A549 (cell line): ENCODE measurements around the gene AKAP5. TPM values are rescaled to one million over a fixed set of nuclear protein-coding genes. Genes with fewer than 3 reads are reported as not detected.

Source experiments
- ATAC-seq, 2 experiments: fragments of 200-7000 bp in 1 of 2; fragments of >200 bp in 1 of 2; cut with Nextera tagmentation in 1 of 2; cut with Tn5 transposase in 1 of 2; 3 replicates each; pipeline versions ENCODE4 v1.8.0 to v1.9.1; 2018 to 2020; ENCODE audit warnings: mild to moderate bottlenecking in 1 of 2, moderate library complexity in 1 of 2
- CTCF ChIA-PET: fragments of 300-600 bp; sonication (Branson Sonifier 250); formaldehyde crosslinking; extraction: SDS; loops from one replicate; lab custom pipeline; 2021; ENCODE audit warnings: antibody characterized with exemption, inconsistent platforms; lab: Yijun Ruan, JAX
- POLR2A ChIA-PET: fragments of 350-600 bp; formaldehyde crosslinking; extraction: SDS; loops from one replicate; lab custom pipeline; 2021; ENCODE audit warnings: antibody characterized with exemption, inconsistent platforms; lab: Yijun Ruan, JAX
- DNase-seq, 2 experiments: peaks; one replicate each; pipeline versions ENCODE4 v3.0.0 to v3.0.0-alpha.2; 2011 to 2016; ENCODE audit warnings: low read depth in 1 of 2, low spot score in 1 of 2
- FAIRE-seq: peaks from 2 replicates; lab custom pipeline; 2011; peaks lifted over from hg19 to GRCh38; lab: Jason Lieb, UNC
- H3K27ac ChIP-seq, 2 experiments: fragments of >200 bp; sonication (Bioruptor Twin); formaldehyde crosslinking; 3 replicates each; pipeline ENCODE4 v1.5.1; 2016 to 2017
- H3K4me1 ChIP-seq: fragments of >200 bp; sonication (Bioruptor Twin); formaldehyde crosslinking; 3 replicates; pipeline ENCODE4 v1.6.1; 2016
- H3K4me2 ChIP-seq: fragments of >200 bp; sonication (Bioruptor Twin); formaldehyde crosslinking; 3 replicates; pipeline ENCODE4 v1.6.1; 2016
- H3K4me3 ChIP-seq: fragments of >200 bp; sonication (Bioruptor Twin); formaldehyde crosslinking; 3 replicates; pipeline ENCODE4 v1.5.1; 2016
- H3K9me3 ChIP-seq: fragments of >200 bp; sonication (Bioruptor Twin); formaldehyde crosslinking; 3 replicates; pipeline ENCODE4 v1.6.1; 2016
- BCL3 ChIP-seq: fragments of >200 bp; sonication (Bioruptor Twin); formaldehyde crosslinking; IDR thresholded peaks from 3 replicates; pipeline ENCODE4 v1.6.1; 2016
- BHLHE40 ChIP-seq: IDR thresholded peaks from 2 replicates; pipeline ENCODE4 v1.6.1; 2012; ENCODE audit warnings: low read depth, low read length, inconsistent platforms
- E2F6 ChIP-seq: IDR thresholded peaks from 2 replicates; pipeline ENCODE4 v1.6.1; 2012; ENCODE audit warnings: low read depth, borderline replicate concordance
- EHF ChIP-seq: fragments of 250-450 bp; sonication (Bioruptor Pico); IDR thresholded peaks from 2 replicates; pipeline ENCODE4 v1.5.0; 2020; ENCODE audit warnings: mild to moderate bottlenecking
- EHMT2 ChIP-seq: fragments of 200-600 bp; sonication (generic); IDR thresholded peaks from 2 replicates; pipeline ENCODE4 v1.6.1; 2016; ENCODE audit warnings: antibody characterized with exemption, low read depth, mild to moderate bottlenecking, moderate library complexity
- ELK1 ChIP-seq: fragments of 150-350 bp; IDR thresholded peaks from 2 replicates; pipeline ENCODE4 v1.6.1; 2014; ENCODE audit warnings: low read depth, mild to moderate bottlenecking, low read length
- FOSB ChIP-seq: fragments of 250-450 bp; sonication (Bioruptor Pico); IDR thresholded peaks from 2 replicates; pipeline ENCODE4 v1.5.0; 2020; ENCODE audit warnings: mild to moderate bottlenecking, moderate library complexity
- GATA3 ChIP-seq: IDR thresholded peaks from 2 replicates; pipeline ENCODE4 v1.6.1; 2012; ENCODE audit warnings: borderline replicate concordance
- HOXA7 ChIP-seq: fragments of 250-450 bp; sonication (Bioruptor Pico); IDR thresholded peaks from 2 replicates; pipeline ENCODE4 v1.5.0; 2020; ENCODE audit warnings: mild to moderate bottlenecking, moderate library complexity
- HOXB5 ChIP-seq: fragments of 250-450 bp; sonication (Bioruptor Pico); IDR thresholded peaks from 2 replicates; pipeline ENCODE4 v1.5.0; 2020; ENCODE audit warnings: mild to moderate bottlenecking, moderate library complexity
- JUN ChIP-seq, 2 experiments: fragments of >200 bp; sonication (Bioruptor Twin); formaldehyde crosslinking; IDR thresholded peaks; 2 replicates in 1 of 2; 3 replicates in 1 of 2; pipeline ENCODE4 v1.6.1; 2016 to 2017
- JUNB ChIP-seq: fragments of >200 bp; sonication (Bioruptor Twin); formaldehyde crosslinking; IDR thresholded peaks from 2 replicates; pipeline ENCODE4 v1.6.1; 2016
- KDM1A ChIP-seq: fragments of 200-600 bp; sonication (generic); IDR thresholded peaks from 2 replicates; pipeline ENCODE4 v1.6.1; 2016; ENCODE audit warnings: low read depth, mild to moderate bottlenecking
- MAFK ChIP-seq: fragments of 450-650 bp; IDR thresholded peaks from 2 replicates; pipeline ENCODE4 v1.6.1; 2014; ENCODE audit not compliant: partially characterized antibody
- MAZ ChIP-seq: fragments of 150-350 bp; IDR thresholded peaks from 2 replicates; pipeline ENCODE4 v1.6.1; 2014; ENCODE audit warnings: antibody characterized with exemption, low read depth, low read length, borderline replicate concordance
- MYC ChIP-seq: IDR thresholded peaks from 2 replicates; pipeline ENCODE4 v1.6.1; 2012; ENCODE audit warnings: mild to moderate bottlenecking, inconsistent platforms, low read length, improper control_type of control experiment, borderline replicate concordance
- NPAS2 ChIP-seq: fragments of 250-450 bp; sonication (Bioruptor Pico); IDR thresholded peaks from 2 replicates; pipeline ENCODE4 v1.8.0; 2022; ENCODE audit warnings: mild to moderate bottlenecking, moderate library complexity, borderline replicate concordance
- PBX3 ChIP-seq: IDR thresholded peaks from 2 replicates; pipeline ENCODE4 v1.6.1; 2012
- POLR2AphosphoS2 ChIP-seq: conservative IDR thresholded peaks from 2 replicates; pipeline ENCODE4 v1.6.1; 2012; ENCODE audit warnings: low read length, improper control_type of control experiment, inconsistent platforms
- RAD21 ChIP-seq, 2 experiments: fragments of >200 bp in 1 of 2; sonication (Bioruptor Twin) in 1 of 2; formaldehyde crosslinking in 1 of 2; IDR thresholded peaks in 1 of 2; conservative IDR thresholded peaks in 1 of 2; 2 replicates in 1 of 2; 3 replicates in 1 of 2; pipeline ENCODE4 v1.6.1; 2012 to 2018; ENCODE audit warnings: inconsistent platforms in 1 of 2
- RARB ChIP-seq: fragments of 250-450 bp; sonication (Bioruptor Pico); IDR thresholded peaks from 2 replicates; pipeline ENCODE4 v1.8.0; 2021; ENCODE audit warnings: mild to moderate bottlenecking, moderate library complexity
- RCOR1 ChIP-seq: fragments of 150-350 bp; IDR thresholded peaks from 2 replicates; pipeline ENCODE4 v1.6.1; 2014; ENCODE audit warnings: antibody characterized with exemption, low read length, low read depth
- RNF2 ChIP-seq: fragments of 200-600 bp; sonication (generic); IDR thresholded peaks from 2 replicates; pipeline ENCODE4 v1.6.1; 2016; ENCODE audit warnings: low read depth, mild to moderate bottlenecking, antibody characterized with exemption, moderate library complexity, borderline replicate concordance
- SREBF2 ChIP-seq: fragments of 450-650 bp; IDR thresholded peaks from 2 replicates; pipeline ENCODE4 v1.6.1; 2014; ENCODE audit warnings: mild to moderate bottlenecking, moderate library complexity
- TFCP2L1 ChIP-seq: fragments of 250-450 bp; sonication (Bioruptor Pico); IDR thresholded peaks from 2 replicates; pipeline ENCODE4 v1.5.0; 2021; ENCODE audit warnings: mild to moderate bottlenecking
- ZC3H11A ChIP-seq: fragments of 450-650 bp; IDR thresholded peaks from 2 replicates; pipeline ENCODE4 v1.6.1; 2014; ENCODE audit warnings: antibody characterized with exemption, mild to moderate bottlenecking
- ZSCAN20 ChIP-seq: fragments of 250-450 bp; sonication (Bioruptor Pico); IDR thresholded peaks from 2 replicates; pipeline ENCODE4 v1.8.0; 2022; ENCODE audit warnings: mild to moderate bottlenecking, moderate library complexity
- WGBS: methylation state at CpG from one replicate; pipeline ENCODE4 v1.1.6; 2017; ENCODE audit errors: missing lambda C conversion rate; 5-methylcytosine and 5-hydroxymethylcytosine counted together
- polyA minus RNA-seq: library from RNA; depleted of rRNA, polyadenylated mRNA; stranded (reverse); fragments of >200 nt; gene quantifications from 2 replicates; pipeline ENCODE4 v1.2.3, GENCODE V29; 2011; rRNA and poly(A)+ RNA removed
- polyA plus RNA-seq, 4 experiments: library from polyadenylated mRNA; depleted of rRNA in 3 of 4; stranded (reverse); fragments of >200 nt; fragmentation: RNase III in 1 of 4; extraction: RNeasy Plus Mini Kit Qiagen cat#74134 plus additional on column Dnase treatment in 1 of 4; gene quantifications; 2 replicates in 3 of 4; 3 replicates in 1 of 4; pipeline ENCODE4 v1.2.3, GENCODE V29; 2011 to 2017
- TF ChIP-seq, protein P1 (sequence below): fragments of >200 bp; sonication (Bioruptor Twin); formaldehyde crosslinking; IDR thresholded peaks from 2 replicates; pipeline ENCODE4 v1.6.1; 2016

Gene AKAP5, protein sequence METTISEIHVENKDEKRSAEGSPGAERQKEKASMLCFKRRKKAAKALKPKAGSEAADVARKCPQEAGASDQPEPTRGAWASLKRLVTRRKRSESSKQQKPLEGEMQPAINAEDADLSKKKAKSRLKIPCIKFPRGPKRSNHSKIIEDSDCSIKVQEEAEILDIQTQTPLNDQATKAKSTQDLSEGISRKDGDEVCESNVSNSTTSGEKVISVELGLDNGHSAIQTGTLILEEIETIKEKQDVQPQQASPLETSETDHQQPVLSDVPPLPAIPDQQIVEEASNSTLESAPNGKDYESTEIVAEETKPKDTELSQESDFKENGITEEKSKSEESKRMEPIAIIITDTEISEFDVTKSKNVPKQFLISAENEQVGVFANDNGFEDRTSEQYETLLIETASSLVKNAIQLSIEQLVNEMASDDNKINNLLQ
- 0.60 and 0.84 TPM in 2 replicates for polyA plus RNA-seq (2011; rRNA removed)
- polyA plus RNA-seq (2012; cell fraction: cytosol; rRNA removed), result 0.11 and 0.13 TPM in 2 replicates
- 0.11 and 0.20 TPM in 2 replicates for polyA plus RNA-seq (2012; cell fraction: nucleus; rRNA removed)
- 1.6 to 1.9 TPM (median 1.7 TPM) in 3 replicates for polyA plus RNA-seq (2017; fragmentation: RNase III; extraction: RNeasy Plus Mini Kit Qiagen cat#74134 plus additional on column Dnase treatment)
- polyA minus RNA-seq, result 0.39 and 0.74 TPM in 2 replicates

- DNase-seq, result peak; percentile 28 to 43
- TF ChIP-seq MAZ (no peak), POLR2AphosphoS2 (no peak), MAFK (no peak), TFCP2L1 (CRISPR knock-in tag) (no peak), RNF2 (no peak), ZC3H11A (no peak), BCL3 (no peak), ZSCAN20 (CRISPR knock-in tag) (no peak), RARB (CRISPR knock-in tag) (no peak), JUN (IDR thresholded peaks at IDR 0.05) (0 out of 5 replicates have a peak, but pooled peaks of 1 of the 2 experiments have one; percentile 43), FOSB (CRISPR knock-in tag) (no peak), SREBF2 (no peak), ELK1 (no peak), EHMT2 (no peak), MYC (no peak), HOXA7 (CRISPR knock-in tag) (no peak), PBX3 (peak; percentile 83; the same call in 1 of the 2 replicates)
- H3K4me2 ChIP-seq, result peak within 1 kb of the TSS; percentile 82
- H3K9me3 ChIP-seq, result no peaks in the 10 kb centered on the region
- WGBS, result 0% methylated on average over 6 of the region's 74 CpGs
- FAIRE-seq, result no peak
- H3K27ac ChIP-seq, result peak within 1 kb of the TSS; percentile 69 to 89
- peak; percentile 85 to 89 for ATAC-seq
- ChIA-PET CTCF (interaction anchor here (0.6 to 5.2 kb wide), 6 partner anchors 14 to 887 kb away, joined by 3 to 41 read pairs (median 4); no protein-coding TSS in a partner anchor), POLR2A (interaction anchor here (1.4 kb wide), 1 partner anchor 78 kb away, joined by 3 read pairs; no protein-coding TSS in a partner anchor)
- H3K4me3 ChIP-seq, result peak within 1 kb of the TSS; percentile 86
- peaks cover 22% of the 10 kb centered on the region; the same call in 2 of the 3 replicates for H3K4me1 ChIP-seq
Measured at GRCh38 chr14:64465191-64465822, at the start of gene AKAP5. Gene AKAP5 (plus strand): TSS chr14:64465499. CDS start chr14:64468395, 2,896 bp downstream.

DNA sequence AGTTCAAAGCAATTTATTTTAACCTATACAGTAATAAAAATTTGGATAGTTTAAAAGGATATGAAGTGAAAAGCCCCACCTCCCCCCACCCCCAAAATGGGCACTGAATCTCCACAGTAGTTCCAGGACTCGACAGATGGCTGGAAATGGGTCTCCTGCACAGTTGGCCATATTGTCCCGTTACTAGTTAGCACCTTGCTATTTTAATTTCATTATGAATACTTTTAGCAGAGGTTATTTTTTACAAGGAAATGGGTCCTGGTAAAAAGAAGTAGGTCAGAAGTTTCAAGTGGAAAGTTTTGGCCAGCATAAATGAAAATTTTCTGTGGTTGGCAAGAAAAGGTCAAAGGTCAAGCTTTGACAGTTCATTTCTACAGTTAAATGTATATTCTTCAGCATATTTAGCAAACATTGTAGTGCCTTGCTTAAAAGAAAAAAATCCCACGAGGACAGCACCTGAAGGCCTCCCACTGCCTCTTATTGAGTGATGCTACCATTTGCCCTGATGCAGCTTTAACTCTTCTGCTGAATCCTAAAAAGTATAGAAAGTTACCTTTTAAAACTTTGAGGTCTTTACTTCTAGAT, 48.9 kb upstream of the AKAP5 start:
- DNase-seq, result no peak
- TF ChIP-seq BHLHE40 (no peak), HOXB5 (CRISPR knock-in tag) (no peak), E2F6 (no peak), ZSCAN20 (CRISPR knock-in tag) (no peak), KDM1A (no peak), RAD21 (conservative IDR thresholded peaks at IDR 0.05 in 1 of 2, IDR thresholded peaks at IDR 0.05 in 1 of 2) (no peak), MAFK (no peak), NPAS2 (CRISPR knock-in tag) (no peak), JUNB (no peak), FOSB (CRISPR knock-in tag) (no peak), EHF (CRISPR knock-in tag) (no peak), GATA3 (no peak), RCOR1 (no peak)
- TF ChIP-seq, protein P1, sequence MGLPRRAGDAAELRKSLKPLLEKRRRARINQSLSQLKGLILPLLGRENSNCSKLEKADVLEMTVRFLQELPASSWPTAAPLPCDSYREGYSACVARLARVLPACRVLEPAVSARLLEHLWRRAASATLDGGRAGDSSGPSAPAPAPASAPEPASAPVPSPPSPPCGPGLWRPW, result no peak
- CTCF ChIA-PET, result interaction anchor here (1.3 to 3.2 kb wide), 4 partner anchors 13 to 220 kb away, joined by 3 to 18 read pairs (median 5); no protein-coding TSS in a partner anchor
- no peak for FAIRE-seq
- Histone ChIP-seq H3K4me3 (no peak overlapping the region), H3K27ac (no peak overlapping the region), H3K4me1 (peaks cover 15% of the 10 kb centered on the region; the same call in 2 of the 3 replicates), H3K9me3 (no peaks in the 10 kb centered on the region), H3K4me2 (no peak overlapping the region)
- ATAC-seq, result no peak
- POLR2A ChIA-PET, result no interaction called here
- 76% methylated on average over 3 of the region's 3 CpGs for WGBS
